Frontal cortex (tissue), 4 donors: ENCODE data around the gene PHIP. TPM values are rescaled to one million over a fixed set of nuclear protein-coding genes. Genes with fewer than 3 reads are reported as not detected.

Experiments
- DNase-seq, 2 donors: peaks; one replicate each; pipeline ENCODE4 v3.0.0; 2012; ENCODE audit warnings: low spot score in 2 of 2
- FAIRE-seq: peaks from 2 replicates; lab custom pipeline; 2012; peaks lifted over from hg19 to GRCh38; lab: Jason Lieb, UNC
- total RNA-seq: library from RNA; depleted of rRNA; stranded (reverse); fragments of >200 nt; gene quantifications from one replicate; pipeline ENCODE4 v1.2.3, GENCODE V29; 2014
- donor health status: control.
- donor health status: control.
- donor health status: control.

The PHIP gene
- total RNA-seq, 1 donor from 2014 or later, result 47.7 TPM

GRCh38 chr6:79072640-79073181, 5.3 kb downstream of the PHIP start:
- DNase-seq (no peak), FAIRE-seq (no peak)

GRCh38 chr6:79071547-79071946, 6.5 kb downstream of the PHIP start:
- FAIRE-seq (no peak), DNase-seq (no peak)

- DNase-seq, result no peak
- FAIRE-seq, result no peak
Observed at GRCh38 chr6:79070206-79070825, 7.7 kb downstream of the PHIP start.

GRCh38 chr6:79066828-79067227, 11.2 kb downstream of the PHIP start:
- DNase-seq (no peak), FAIRE-seq (no peak)

- FAIRE-seq (no peak), DNase-seq (no peak)
Observed at GRCh38 chr6:79066330-79066729, 11.7 kb downstream of the PHIP start.

GRCh38 chr6:79065232-79065631, 12.8 kb downstream of the PHIP start:
- DNase-seq (no peak), FAIRE-seq (no peak)

- DNase-seq (no peak), FAIRE-seq (no peak)
Observed at GRCh38 chr6:79064635-79065034, 13.4 kb downstream of the PHIP start.

- DNase-seq (no peak), FAIRE-seq (no peak)
Observed at GRCh38 chr6:79062708-79063107, 15.3 kb downstream of the PHIP start.

GRCh38 chr6:79057746-79058145, 20.3 kb downstream of the PHIP start:
- FAIRE-seq, result no peak
- no peak for DNase-seq

- DNase-seq (no peak), FAIRE-seq (no peak)
Observed at GRCh38 chr6:79056226-79056625, 21.8 kb downstream of the PHIP start.

GRCh38 chr6:79048611-79049010, 29.4 kb downstream of the PHIP start:
- no peak for DNase-seq
- no peak for FAIRE-seq

GRCh38 chr6:79047072-79047471, 31.0 kb downstream of the PHIP start:
- DNase-seq (no peak), FAIRE-seq (no peak)

- DNase-seq (no peak), FAIRE-seq (no peak)
Observed at GRCh38 chr6:79045966-79046365, 32.1 kb downstream of the PHIP start.

GRCh38 chr6:79042799-79043126, 35.3 kb downstream of the PHIP start:
- no peak for FAIRE-seq
- no peak for DNase-seq

GRCh38 chr6:79042088-79042798, 35.8 kb downstream of the PHIP start:
- DNase-seq (no peak), FAIRE-seq (peak; percentile 40)

GRCh38 chr6:79040083-79040482, 38.0 kb downstream of the PHIP start:
- no peak for FAIRE-seq
- DNase-seq, result no peak

GRCh38 chr6:79038061-79038460, 40.0 kb downstream of the PHIP start:
- FAIRE-seq (no peak), DNase-seq (no peak)

- FAIRE-seq, result no peak
- DNase-seq, result no peak
Observed at GRCh38 chr6:79034865-79035264, 43.2 kb downstream of the PHIP start.

GRCh38 chr6:79033279-79033678, 44.8 kb downstream of the PHIP start:
- DNase-seq (no peak), FAIRE-seq (no peak)

GRCh38 chr6:79031821-79032590, 46.0 kb downstream of the PHIP start:
- FAIRE-seq (no peak), DNase-seq (no peak)

- DNase-seq, result no peak
- peak; percentile 3 for FAIRE-seq
Observed at GRCh38 chr6:79030511-79030910, 47.5 kb downstream of the PHIP start.
